ENCODE results near the gene STK11. TPM values are rescaled to one million over a fixed set of nuclear protein-coding genes. Genes with fewer than 3 reads are reported as not detected.
A peak's percentile ranks its signal among the peaks of the same experiment; 100 is the strongest.

The STK11 gene
- total RNA-seq, 1 donor from 2014 or later: 69.6 TPM

- no peak overlapping the region for H3K27ac Mint-ChIP-seq
- no peaks in the 10 kb centered on the region for H3K36me3 Mint-ChIP-seq (ENCODE audit: low read depth)
- intact Hi-C loops (cut with micrococcal nuclease): no loop called here
- no peaks in the 10 kb centered on the region for H3K9me3 Mint-ChIP-seq
- no peak overlapping the region for H3K4me3 Mint-ChIP-seq
- H3K4me1 Mint-ChIP-seq (ENCODE audit: low read depth): peaks cover 21% of the 10 kb centered on the region
- DNase-seq (ENCODE audit: low spot score): no peak
- peaks cover 21% of the 10 kb centered on the region for H3K27me3 Mint-ChIP-seq (ENCODE audit: insufficient read depth)
These were observed 31.0 kb downstream of the STK11 start for GRCh38 chr19:1236576-1236975.

- Mint-ChIP-seq H3K4me1 (ENCODE audit: low read depth) (peaks cover 23% of the 10 kb centered on the region), H3K27ac (no peak overlapping the region), H3K27me3 (ENCODE audit: insufficient read depth) (peaks cover 21% of the 10 kb centered on the region), H3K9me3 (no peaks in the 10 kb centered on the region), H3K36me3 (ENCODE audit: low read depth) (no peaks in the 10 kb centered on the region), H3K4me3 (no peak overlapping the region)
- no peak for DNase-seq (ENCODE audit: low spot score)
- intact Hi-C loops (cut with micrococcal nuclease): no loop called here
These were observed 31.6 kb downstream of the STK11 start for GRCh38 chr19:1237027-1237659.

GRCh38 chr19:1237754-1238368 lies 32.3 kb downstream of the STK11 start, which contains the start of gene CBARP:
Gene CBARP (minus strand): TSS chr19:1238005. CDS start chr19:1236100, 1,905 bp downstream.
- intact Hi-C loops (cut with micrococcal nuclease): no loop called here
- Mint-ChIP-seq H3K4me3 (peak within 1 kb of the TSS; percentile 80), H3K36me3 (ENCODE audit: low read depth) (no peaks in the 10 kb centered on the region), H3K27me3 (ENCODE audit: insufficient read depth) (peaks cover 21% of the 10 kb centered on the region), H3K4me1 (ENCODE audit: low read depth) (peaks cover 23% of the 10 kb centered on the region), H3K27ac (peak within 1 kb of the TSS; percentile 70), H3K9me3 (no peaks in the 10 kb centered on the region)
- DNase-seq (ENCODE audit: low spot score): no peak

GRCh38 chr19:1238369-1239303 lies 33.1 kb downstream of the STK11 start:
- Mint-ChIP-seq H3K36me3 (ENCODE audit: low read depth) (no peaks in the 10 kb centered on the region), H3K4me1 (ENCODE audit: low read depth) (peaks cover 27% of the 10 kb centered on the region)
- intact Hi-C loops (cut with micrococcal nuclease): no loop called here

GRCh38 chr19:1239420-1239795 lies 33.8 kb downstream of the STK11 start:
- peaks cover 27% of the 10 kb centered on the region for H3K4me1 Mint-ChIP-seq (ENCODE audit: low read depth)
- no peaks in the 10 kb centered on the region for H3K36me3 Mint-ChIP-seq (ENCODE audit: low read depth)
- peaks cover 21% of the 10 kb centered on the region for H3K27me3 Mint-ChIP-seq (ENCODE audit: insufficient read depth)
- no peaks in the 10 kb centered on the region for H3K9me3 Mint-ChIP-seq
- intact Hi-C loops (cut with micrococcal nuclease): no loop called here
- no peak overlapping the region for H3K27ac Mint-ChIP-seq
- no peak for DNase-seq (ENCODE audit: low spot score)
- H3K4me3 Mint-ChIP-seq: peak overlapping the region; percentile 80

More at GRCh38 chr19:1238369-1239303, 33.1 kb downstream of the STK11 start:
- Mint-ChIP-seq H3K27me3 (ENCODE audit: insufficient read depth) (peaks cover 21% of the 10 kb centered on the region), H3K27ac (peak overlapping the region; percentile 70), H3K4me3 (peak overlapping the region; percentile 80), H3K9me3 (no peaks in the 10 kb centered on the region)
- no peak for DNase-seq (ENCODE audit: low spot score)

- intact Hi-C loops (cut with micrococcal nuclease): loop anchor here (1.0 to 10.0 kb wide), 5 partner anchors 48 to 555 kb away; partner anchors contain the start of genes GPX4, RNU6-2 and TMEM259
- H3K4me1 Mint-ChIP-seq (ENCODE audit: low read depth): peaks cover 27% of the 10 kb centered on the region
- H3K9me3 Mint-ChIP-seq: no peaks in the 10 kb centered on the region
- H3K27me3 Mint-ChIP-seq (ENCODE audit: insufficient read depth): peaks cover 19% of the 10 kb centered on the region
- H3K27ac Mint-ChIP-seq: no peak overlapping the region
- H3K4me3 Mint-ChIP-seq: peak overlapping the region; percentile 57
- peak; percentile 89 for DNase-seq (ENCODE audit: low spot score)
- no peaks in the 10 kb centered on the region for H3K36me3 Mint-ChIP-seq (ENCODE audit: low read depth)
These were observed 34.5 kb downstream of the STK11 start for GRCh38 chr19:1239796-1240737.

GRCh38 chr19:1240925-1241324 lies 35.3 kb downstream of the STK11 start:
- intact Hi-C loops (cut with micrococcal nuclease): loop anchor here (1.0 to 10.0 kb wide), 8 partner anchors 8 to 556 kb away; partner anchors contain the start of genes GPX4, RNU6-2, STK11 and TMEM259
- no peaks in the 10 kb centered on the region for H3K36me3 Mint-ChIP-seq (ENCODE audit: low read depth)
- H3K27ac Mint-ChIP-seq: peak overlapping the region; percentile 18
- no peaks in the 10 kb centered on the region for H3K9me3 Mint-ChIP-seq
- H3K4me3 Mint-ChIP-seq: peak overlapping the region; percentile 78
- H3K27me3 Mint-ChIP-seq (ENCODE audit: insufficient read depth): peaks cover 18% of the 10 kb centered on the region
- H3K4me1 Mint-ChIP-seq (ENCODE audit: low read depth): peaks cover 27% of the 10 kb centered on the region
- no peak for DNase-seq (ENCODE audit: low spot score)

GRCh38 chr19:1241417-1242095 lies 36.0 kb downstream of the STK11 start, which contains the start of gene ATP5F1D:
Gene ATP5F1D (plus strand): TSS chr19:1241751. CDS start chr19:1241851, 100 bp downstream.
- H3K27ac Mint-ChIP-seq: peak within 1 kb of the TSS; percentile 84
- intact Hi-C loops (cut with micrococcal nuclease): loop anchor here (1.0 to 10.0 kb wide), 7 partner anchors 8 to 557 kb away; partner anchors contain the start of genes GPX4 and STK11
- peak within 1 kb of the TSS; percentile 91 for H3K4me3 Mint-ChIP-seq
- H3K27me3 Mint-ChIP-seq (ENCODE audit: insufficient read depth): peaks cover 16% of the 10 kb centered on the region
- DNase-seq (ENCODE audit: low spot score): peak; percentile 91
- no peaks in the 10 kb centered on the region for H3K36me3 Mint-ChIP-seq (ENCODE audit: low read depth)
- H3K9me3 Mint-ChIP-seq: no peaks in the 10 kb centered on the region
- peaks cover 27% of the 10 kb centered on the region for H3K4me1 Mint-ChIP-seq (ENCODE audit: low read depth)

- no peaks in the 10 kb centered on the region for H3K9me3 Mint-ChIP-seq
- no peak overlapping the region for H3K27ac Mint-ChIP-seq
- peak overlapping the region; percentile 74 for H3K4me3 Mint-ChIP-seq
- no peaks in the 10 kb centered on the region for H3K36me3 Mint-ChIP-seq (ENCODE audit: low read depth)
- intact Hi-C loops (cut with micrococcal nuclease): loop anchor here (1.0 to 10.0 kb wide), 4 partner anchors 22 to 559 kb away; no protein-coding TSS in a partner anchor
- H3K27me3 Mint-ChIP-seq (ENCODE audit: insufficient read depth): peaks cover 8% of the 10 kb centered on the region
- peaks cover 19% of the 10 kb centered on the region for H3K4me1 Mint-ChIP-seq (ENCODE audit: low read depth)
- DNase-seq (ENCODE audit: low spot score): peak; percentile 78
These were observed 38.5 kb downstream of the STK11 start for GRCh38 chr19:1243768-1244692.

- peaks cover 15% of the 10 kb centered on the region for H3K4me1 Mint-ChIP-seq (ENCODE audit: low read depth)
- peaks cover 2% of the 10 kb centered on the region for H3K36me3 Mint-ChIP-seq (ENCODE audit: low read depth)
- peaks cover 3% of the 10 kb centered on the region for H3K27me3 Mint-ChIP-seq (ENCODE audit: insufficient read depth)
- H3K4me3 Mint-ChIP-seq: peak overlapping the region; percentile 74
- intact Hi-C loops (cut with micrococcal nuclease): loop anchor here (1.0 to 10.0 kb wide), 4 partner anchors 21 to 560 kb away; no protein-coding TSS in a partner anchor
- H3K9me3 Mint-ChIP-seq: no peaks in the 10 kb centered on the region
- no peak for DNase-seq (ENCODE audit: low spot score)
- no peak overlapping the region for H3K27ac Mint-ChIP-seq
These were observed 39.3 kb downstream of the STK11 start for GRCh38 chr19:1244693-1245451.
